K562 (cell line): ENCODE results near the gene GAB2. TPM values are rescaled to one million over a fixed set of nuclear protein-coding genes. Genes with fewer than 3 reads are reported as not detected.

Experiments used
- BMI1 ChIP-seq: fragments of 150-350 bp; IDR thresholded peaks from 2 replicates; pipeline ENCODE4 v1.6.1; 2014; ENCODE audit warnings: low read length
- EP300 ChIP-seq: IDR thresholded peaks from 2 replicates; pipeline ENCODE4 v1.6.1; 2012; ENCODE audit warnings: low read length, improper control_type of control experiment
- GATAD2A ChIP-seq: fragments of 450-650 bp; IDR thresholded peaks from 2 replicates; pipeline ENCODE4 v1.6.1; 2017
- HDAC1 ChIP-seq, 2 experiments: fragments of 450-650 bp; IDR thresholded peaks; 2 replicates each; pipeline ENCODE4 v1.6.1; 2016 to 2017; ENCODE audit warnings: inconsistent platforms in 1 of 2, mild to moderate bottlenecking in 1 of 2, moderate library complexity in 1 of 2
- HEY1 ChIP-seq: fragments of 250-450 bp; sonication (Bioruptor Pico); IDR thresholded peaks from 2 replicates; pipeline ENCODE4 v1.5.0; 2020; ENCODE audit warnings: mild to moderate bottlenecking, moderate library complexity, borderline replicate concordance
- L3MBTL2 ChIP-seq: fragments of 450-650 bp; IDR thresholded peaks from 2 replicates; pipeline ENCODE4 v1.6.1; 2016; ENCODE audit warnings: mild to moderate bottlenecking, moderate library complexity
- MYC ChIP-seq, 2 experiments: fragments of 250-450 bp in 1 of 2; sonication (Bioruptor Pico) in 1 of 2; IDR thresholded peaks; 2 replicates each; pipeline versions ENCODE4 v1.5.1 to v1.6.1; 2012 to 2021; ENCODE audit warnings: low read depth in 2 of 2, borderline replicate concordance in 1 of 2, improper control_type of control experiment in 1 of 2, low read length in 1 of 2, mild to moderate bottlenecking in 1 of 2, moderate library complexity in 1 of 2
- NUFIP1 ChIP-seq: fragments of 450-650 bp; IDR thresholded peaks from 2 replicates; pipeline ENCODE4 v1.6.1; 2018; ENCODE audit not compliant: partially characterized antibody
- STAT5A ChIP-seq: IDR thresholded peaks from 2 replicates; pipeline ENCODE4 v1.6.1; 2012; ENCODE audit warnings: low read length, inconsistent platforms, borderline replicate concordance
- polyA plus RNA-seq, 8 experiments: library from polyadenylated mRNA; depleted of rRNA in 4 of 8; stranded (reverse) in 5 of 8; unstranded in 3 of 8; fragments of >200 nt; fragmentation: Nextera tagmentation in 2 of 8; fragmentation: Illumina TruSeq in 1 of 8; extraction: Ambion mirVana in 2 of 8; extraction: Trizol in 1 of 8; gene quantifications; 2 replicates each; pipeline versions ENCODE4 v1.2.1 to v1.2.3, GENCODE V29; 2011 to 2014; ENCODE audit warnings: inconsistent platforms in 1 of 8, missing spikeins in 1 of 8
- total RNA-seq, 7 experiments: library from RNA; depleted of rRNA in 6 of 7; stranded (reverse); fragments of >200 nt in 6 of 7; fragmentation: Illumina TruSeq in 2 of 7; extraction: Trizol in 2 of 7; gene quantifications; 2 replicates each; pipeline versions ENCODE4 v1.2.1 to v1.2.3, GENCODE V29; 2011 to 2021; ENCODE audit warnings: low replicate concordance in 1 of 7
- TF ChIP-seq, protein P1 (sequence below): fragments of 450-650 bp; IDR thresholded peaks from 2 replicates; pipeline ENCODE4 v1.6.1; 2016; ENCODE audit warnings: mild to moderate bottlenecking, moderate library complexity
- TF ChIP-seq, protein P2 (sequence below): sonication (generic); formaldehyde crosslinking; IDR thresholded peaks from 2 replicates; pipeline ENCODE4 v1.8.0; 2022; ENCODE audit warnings: mild to moderate bottlenecking, missing genetic modification reagents, borderline replicate concordance
- TF ChIP-seq, protein P3 (sequence below): fragments of 250-450 bp; sonication (Bioruptor Pico); IDR thresholded peaks from 2 replicates; pipeline ENCODE4 v1.5.0; 2022; ENCODE audit warnings: mild to moderate bottlenecking

GAB2 gene
- total and polyA plus RNA-seq, 9 of the 15 experiments (the other 6 are each of a cell fraction or from before 2014, with no cell fraction given) = 2.3 to 35.2 (median 16.1) TPM

DNA sequence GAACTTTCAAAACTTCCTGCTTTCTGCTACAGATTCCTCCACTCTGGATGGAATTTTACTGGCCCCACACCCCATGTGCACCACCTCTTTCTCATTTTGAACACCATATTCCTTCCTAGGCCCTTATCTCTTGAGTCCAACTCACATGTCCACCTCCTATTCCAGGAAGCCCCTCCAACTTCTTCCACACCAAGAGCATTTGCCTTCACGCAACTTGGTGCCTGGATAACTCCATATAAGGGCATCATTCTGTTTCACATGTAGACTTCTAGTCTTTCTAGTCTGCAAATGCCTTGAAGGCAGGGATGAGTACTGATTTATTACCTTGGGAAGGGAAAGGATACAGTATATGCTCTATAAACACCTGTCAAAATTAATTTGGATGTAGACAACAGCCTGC is 17.5 kb downstream of the GAB2 start (continued):
- TF ChIP-seq, protein P1, sequence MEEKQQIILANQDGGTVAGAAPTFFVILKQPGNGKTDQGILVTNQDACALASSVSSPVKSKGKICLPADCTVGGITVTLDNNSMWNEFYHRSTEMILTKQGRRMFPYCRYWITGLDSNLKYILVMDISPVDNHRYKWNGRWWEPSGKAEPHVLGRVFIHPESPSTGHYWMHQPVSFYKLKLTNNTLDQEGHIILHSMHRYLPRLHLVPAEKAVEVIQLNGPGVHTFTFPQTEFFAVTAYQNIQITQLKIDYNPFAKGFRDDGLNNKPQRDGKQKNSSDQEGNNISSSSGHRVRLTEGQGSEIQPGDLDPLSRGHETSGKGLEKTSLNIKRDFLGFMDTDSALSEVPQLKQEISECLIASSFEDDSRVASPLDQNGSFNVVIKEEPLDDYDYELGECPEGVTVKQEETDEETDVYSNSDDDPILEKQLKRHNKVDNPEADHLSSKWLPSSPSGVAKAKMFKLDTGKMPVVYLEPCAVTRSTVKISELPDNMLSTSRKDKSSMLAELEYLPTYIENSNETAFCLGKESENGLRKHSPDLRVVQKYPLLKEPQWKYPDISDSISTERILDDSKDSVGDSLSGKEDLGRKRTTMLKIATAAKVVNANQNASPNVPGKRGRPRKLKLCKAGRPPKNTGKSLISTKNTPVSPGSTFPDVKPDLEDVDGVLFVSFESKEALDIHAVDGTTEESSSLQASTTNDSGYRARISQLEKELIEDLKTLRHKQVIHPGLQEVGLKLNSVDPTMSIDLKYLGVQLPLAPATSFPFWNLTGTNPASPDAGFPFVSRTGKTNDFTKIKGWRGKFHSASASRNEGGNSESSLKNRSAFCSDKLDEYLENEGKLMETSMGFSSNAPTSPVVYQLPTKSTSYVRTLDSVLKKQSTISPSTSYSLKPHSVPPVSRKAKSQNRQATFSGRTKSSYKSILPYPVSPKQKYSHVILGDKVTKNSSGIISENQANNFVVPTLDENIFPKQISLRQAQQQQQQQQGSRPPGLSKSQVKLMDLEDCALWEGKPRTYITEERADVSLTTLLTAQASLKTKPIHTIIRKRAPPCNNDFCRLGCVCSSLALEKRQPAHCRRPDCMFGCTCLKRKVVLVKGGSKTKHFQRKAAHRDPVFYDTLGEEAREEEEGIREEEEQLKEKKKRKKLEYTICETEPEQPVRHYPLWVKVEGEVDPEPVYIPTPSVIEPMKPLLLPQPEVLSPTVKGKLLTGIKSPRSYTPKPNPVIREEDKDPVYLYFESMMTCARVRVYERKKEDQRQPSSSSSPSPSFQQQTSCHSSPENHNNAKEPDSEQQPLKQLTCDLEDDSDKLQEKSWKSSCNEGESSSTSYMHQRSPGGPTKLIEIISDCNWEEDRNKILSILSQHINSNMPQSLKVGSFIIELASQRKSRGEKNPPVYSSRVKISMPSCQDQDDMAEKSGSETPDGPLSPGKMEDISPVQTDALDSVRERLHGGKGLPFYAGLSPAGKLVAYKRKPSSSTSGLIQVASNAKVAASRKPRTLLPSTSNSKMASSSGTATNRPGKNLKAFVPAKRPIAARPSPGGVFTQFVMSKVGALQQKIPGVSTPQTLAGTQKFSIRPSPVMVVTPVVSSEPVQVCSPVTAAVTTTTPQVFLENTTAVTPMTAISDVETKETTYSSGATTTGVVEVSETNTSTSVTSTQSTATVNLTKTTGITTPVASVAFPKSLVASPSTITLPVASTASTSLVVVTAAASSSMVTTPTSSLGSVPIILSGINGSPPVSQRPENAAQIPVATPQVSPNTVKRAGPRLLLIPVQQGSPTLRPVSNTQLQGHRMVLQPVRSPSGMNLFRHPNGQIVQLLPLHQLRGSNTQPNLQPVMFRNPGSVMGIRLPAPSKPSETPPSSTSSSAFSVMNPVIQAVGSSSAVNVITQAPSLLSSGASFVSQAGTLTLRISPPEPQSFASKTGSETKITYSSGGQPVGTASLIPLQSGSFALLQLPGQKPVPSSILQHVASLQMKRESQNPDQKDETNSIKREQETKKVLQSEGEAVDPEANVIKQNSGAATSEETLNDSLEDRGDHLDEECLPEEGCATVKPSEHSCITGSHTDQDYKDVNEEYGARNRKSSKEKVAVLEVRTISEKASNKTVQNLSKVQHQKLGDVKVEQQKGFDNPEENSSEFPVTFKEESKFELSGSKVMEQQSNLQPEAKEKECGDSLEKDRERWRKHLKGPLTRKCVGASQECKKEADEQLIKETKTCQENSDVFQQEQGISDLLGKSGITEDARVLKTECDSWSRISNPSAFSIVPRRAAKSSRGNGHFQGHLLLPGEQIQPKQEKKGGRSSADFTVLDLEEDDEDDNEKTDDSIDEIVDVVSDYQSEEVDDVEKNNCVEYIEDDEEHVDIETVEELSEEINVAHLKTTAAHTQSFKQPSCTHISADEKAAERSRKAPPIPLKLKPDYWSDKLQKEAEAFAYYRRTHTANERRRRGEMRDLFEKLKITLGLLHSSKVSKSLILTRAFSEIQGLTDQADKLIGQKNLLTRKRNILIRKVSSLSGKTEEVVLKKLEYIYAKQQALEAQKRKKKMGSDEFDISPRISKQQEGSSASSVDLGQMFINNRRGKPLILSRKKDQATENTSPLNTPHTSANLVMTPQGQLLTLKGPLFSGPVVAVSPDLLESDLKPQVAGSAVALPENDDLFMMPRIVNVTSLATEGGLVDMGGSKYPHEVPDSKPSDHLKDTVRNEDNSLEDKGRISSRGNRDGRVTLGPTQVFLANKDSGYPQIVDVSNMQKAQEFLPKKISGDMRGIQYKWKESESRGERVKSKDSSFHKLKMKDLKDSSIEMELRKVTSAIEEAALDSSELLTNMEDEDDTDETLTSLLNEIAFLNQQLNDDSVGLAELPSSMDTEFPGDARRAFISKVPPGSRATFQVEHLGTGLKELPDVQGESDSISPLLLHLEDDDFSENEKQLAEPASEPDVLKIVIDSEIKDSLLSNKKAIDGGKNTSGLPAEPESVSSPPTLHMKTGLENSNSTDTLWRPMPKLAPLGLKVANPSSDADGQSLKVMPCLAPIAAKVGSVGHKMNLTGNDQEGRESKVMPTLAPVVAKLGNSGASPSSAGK = 0 out of 2 replicates have a peak, but pooled peaks have one; percentile 14
- TF ChIP-seq EP300 (peak; percentile 68), MYC (IDR thresholded peaks at IDR 0.05; ENCODE audit: low read depth, low read length) (peak; percentile 63), MYC (CRISPR knock-in tag; IDR thresholded peaks at IDR 0.05; ENCODE audit: borderline replicate concordance, low read depth) (no peak), NUFIP1 (no peak), L3MBTL2 (peak; percentile 44; the same call in 1 of the 2 replicates), STAT5A (peak; percentile 36; the same call in 1 of the 2 replicates), HDAC1 (IDR thresholded peaks at IDR 0.05) (peak in 1 of 2 experiments; percentile 60; a peak in 1 of 4 replicates), GATAD2A (0 out of 2 replicates have a peak, but pooled peaks have one; percentile 14), BMI1 (no peak), HEY1 (no peak)
- TF ChIP-seq, protein P2, sequence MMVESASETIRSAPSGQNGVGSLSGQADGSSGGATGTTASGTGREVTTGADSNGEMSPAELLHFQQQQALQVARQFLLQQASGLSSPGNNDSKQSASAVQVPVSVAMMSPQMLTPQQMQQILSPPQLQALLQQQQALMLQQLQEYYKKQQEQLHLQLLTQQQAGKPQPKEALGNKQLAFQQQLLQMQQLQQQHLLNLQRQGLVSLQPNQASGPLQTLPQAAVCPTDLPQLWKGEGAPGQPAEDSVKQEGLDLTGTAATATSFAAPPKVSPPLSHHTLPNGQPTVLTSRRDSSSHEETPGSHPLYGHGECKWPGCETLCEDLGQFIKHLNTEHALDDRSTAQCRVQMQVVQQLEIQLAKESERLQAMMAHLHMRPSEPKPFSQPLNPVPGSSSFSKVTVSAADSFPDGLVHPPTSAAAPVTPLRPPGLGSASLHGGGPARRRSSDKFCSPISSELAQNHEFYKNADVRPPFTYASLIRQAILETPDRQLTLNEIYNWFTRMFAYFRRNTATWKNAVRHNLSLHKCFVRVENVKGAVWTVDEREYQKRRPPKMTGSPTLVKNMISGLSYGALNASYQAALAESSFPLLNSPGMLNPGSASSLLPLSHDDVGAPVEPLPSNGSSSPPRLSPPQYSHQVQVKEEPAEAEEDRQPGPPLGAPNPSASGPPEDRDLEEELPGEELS (CRISPR knock-in tag) = no peak
- TF ChIP-seq, protein P3, sequence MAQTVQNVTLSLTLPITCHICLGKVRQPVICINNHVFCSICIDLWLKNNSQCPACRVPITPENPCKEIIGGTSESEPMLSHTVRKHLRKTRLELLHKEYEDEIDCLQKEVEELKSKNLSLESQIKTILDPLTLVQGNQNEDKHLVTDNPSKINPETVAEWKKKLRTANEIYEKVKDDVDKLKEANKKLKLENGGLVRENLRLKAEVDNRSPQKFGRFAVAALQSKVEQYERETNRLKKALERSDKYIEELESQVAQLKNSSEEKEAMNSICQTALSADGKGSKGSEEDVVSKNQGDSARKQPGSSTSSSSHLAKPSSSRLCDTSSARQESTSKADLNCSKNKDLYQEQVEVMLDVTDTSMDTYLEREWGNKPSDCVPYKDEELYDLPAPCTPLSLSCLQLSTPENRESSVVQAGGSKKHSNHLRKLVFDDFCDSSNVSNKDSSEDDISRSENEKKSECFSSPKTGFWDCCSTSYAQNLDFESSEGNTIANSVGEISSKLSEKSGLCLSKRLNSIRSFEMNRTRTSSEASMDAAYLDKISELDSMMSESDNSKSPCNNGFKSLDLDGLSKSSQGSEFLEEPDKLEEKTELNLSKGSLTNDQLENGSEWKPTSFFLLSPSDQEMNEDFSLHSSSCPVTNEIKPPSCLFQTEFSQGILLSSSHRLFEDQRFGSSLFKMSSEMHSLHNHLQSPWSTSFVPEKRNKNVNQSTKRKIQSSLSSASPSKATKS (CRISPR knock-in tag) = no peak
